Heart right ventricle (tissue), 16 donors: ENCODE measurements around the gene CNDP2. TPM values are rescaled to one million over a fixed set of nuclear protein-coding genes. Genes with fewer than 3 reads are reported as not detected.

ENCODE experiments used
- ATAC-seq, 8 donors: fragments of 200-7000 bp; cut with Tn5 transposase; one replicate each; pipeline ENCODE4 v1.9.1; 2020; ENCODE audit warnings: mild to moderate bottlenecking in 8 of 8, moderate library complexity in 8 of 8, moderate number of reproducible peaks in 1 of 8
- DNase-seq, 2 donors: peaks; one replicate each; pipeline ENCODE4 v3.0.0-alpha.2; 2020
- H3K27ac ChIP-seq, 10 donors: fragments of 200-600 bp; sonication (generic) in 2 of 10; one replicate each; pipeline versions ENCODE4 v1.5.0 to v1.8.0; 2020 to 2022; ENCODE audit warnings: mild to moderate bottlenecking in 3 of 10
- H3K27me3 ChIP-seq, 7 donors: fragments of 200-600 bp; one replicate each; pipeline ENCODE4 v1.8.0; 2021 to 2022; ENCODE audit warnings: mild to moderate bottlenecking in 2 of 7
- H3K36me3 ChIP-seq, 9 donors: fragments of 200-600 bp; sonication (generic) in 1 of 9; one replicate each; pipeline versions ENCODE4 v1.5.0 to v1.8.0; 2020 to 2022; ENCODE audit warnings: mild to moderate bottlenecking in 2 of 9
- H3K4me1 ChIP-seq, 9 donors: fragments of 200-600 bp; sonication (generic) in 1 of 9; one replicate each; pipeline versions ENCODE4 v1.5.0 to v1.8.0; 2020 to 2022; ENCODE audit warnings: mild to moderate bottlenecking in 4 of 9
- H3K4me3 ChIP-seq, 10 donors: fragments of 200-600 bp; sonication (generic) in 2 of 10; one replicate each; pipeline versions ENCODE4 v1.5.0 to v1.8.0; 2020 to 2022; ENCODE audit warnings: mild to moderate bottlenecking in 7 of 10, moderate library complexity in 2 of 10
- H3K9me3 ChIP-seq, 11 donors: fragments of 200-600 bp in 10 of 11; sonication (generic) in 2 of 11; one replicate each; pipeline versions ENCODE4 v1.5.0 to v1.8.0; 2013 to 2022; ENCODE audit warnings: mild to moderate bottlenecking in 2 of 11, control low read depth in 1 of 11, moderate library complexity in 1 of 11
- WGBS, 2 donors: extraction: QIAGEN DNeasy Blood & Tissue Kit; methylation state at CpG; one replicate each; pipeline ENCODE4 v1.1.7; 2013; ENCODE audit warnings: inconsistent platforms in 1 of 2; 5-methylcytosine and 5-hydroxymethylcytosine counted together
- intact Hi-C, 10 donors: fragments of 100-400 bp; cut with DNase I; formaldehyde crosslinking; loops; one replicate each; pipeline versions ENCODE4 v1.11.1 to v1.14.2; 2022
- polyA plus RNA-seq, 2 donors: library from polyadenylated mRNA; stranded (reverse); fragments of 200-250 nt; gene quantifications; one replicate each; pipeline ENCODE4 v1.2.3, GENCODE V29; 2013
- total RNA-seq, 10 donors: library from RNA; stranded (reverse); fragmentation: NEBNext Ultra II Directional in 3 of 10; extraction: Animal tissue kit (Norgen Biotek cat#: 25700) in 3 of 10; gene quantifications; one replicate each; pipeline versions ENCODE4 v1.2.1 to v1.2.4, GENCODE V29; 2021 to 2023
- TF ChIP-seq, protein P1 (sequence below), 9 donors: fragments of 200-600 bp; sonication (generic) in 2 of 9; IDR thresholded peaks; one replicate each; pipeline versions ENCODE4 v1.5.0 to v1.8.0; 2021 to 2022; ENCODE audit warnings: antibody characterized with exemption in 9 of 9, mild to moderate bottlenecking in 5 of 9, moderate library complexity in 1 of 9
- donor health status: Arrhythmogenic right ventricular cardiomyopathy.
- donor health status: ischemic (EF 13 %, LVEDD 7.1; RV severe dilation, severe dysfunction).
- donor health status: healthy with polysubstance abuse.
- donor health status: DM: no; HTN: yes; CAD: no.
- donor health status: DM: no; HTN: no; CAD: no.
- donor health status: ischemic (EF 25% LVEDD 6.9; RV normal size, moderate dysfunction).
- donor health status: ischemic (EF 25% LVEDD 5.7; RV mildly dilated, moderate dysfunction).
- donor health status: healthy.
- donor health status: DM: yes; HTN: yes; CAD: no.
- donor health status: Ischemic cardiomyopathy.
- donor health status: ischemic (EF 35%, LVEDD 5.7; RV mildly dilated, moderate dysfunction).
- donor health status: nonischemic (EF 11% LVEDD 7.7; RV severe dilation, severe dysfunction).
- donor health status: DM: yes; HTN: yes; CAD: no.
- donor health status: PGD.
- donor health status: ischemic (EF 29% LVEDD 5.4; RV normal size, mild dysfunction).
- donor health status: nonischemic (EF 23%, LVEDD 6.1; RV moderate dilation, normal function).

CNDP2 gene
- total and polyA plus RNA-seq, 12 donors: 48.9 to 117 (median 73.2) TPM

GRCh38 chr18:74540652-74541421, 44.7 kb downstream of the CNDP2 start:
- 81% methylated on average over 20 of the region's 20 CpGs for WGBS, 2 donors
- no peak overlapping the region for H3K4me3 ChIP-seq
- no peak for ATAC-seq

DNA sequence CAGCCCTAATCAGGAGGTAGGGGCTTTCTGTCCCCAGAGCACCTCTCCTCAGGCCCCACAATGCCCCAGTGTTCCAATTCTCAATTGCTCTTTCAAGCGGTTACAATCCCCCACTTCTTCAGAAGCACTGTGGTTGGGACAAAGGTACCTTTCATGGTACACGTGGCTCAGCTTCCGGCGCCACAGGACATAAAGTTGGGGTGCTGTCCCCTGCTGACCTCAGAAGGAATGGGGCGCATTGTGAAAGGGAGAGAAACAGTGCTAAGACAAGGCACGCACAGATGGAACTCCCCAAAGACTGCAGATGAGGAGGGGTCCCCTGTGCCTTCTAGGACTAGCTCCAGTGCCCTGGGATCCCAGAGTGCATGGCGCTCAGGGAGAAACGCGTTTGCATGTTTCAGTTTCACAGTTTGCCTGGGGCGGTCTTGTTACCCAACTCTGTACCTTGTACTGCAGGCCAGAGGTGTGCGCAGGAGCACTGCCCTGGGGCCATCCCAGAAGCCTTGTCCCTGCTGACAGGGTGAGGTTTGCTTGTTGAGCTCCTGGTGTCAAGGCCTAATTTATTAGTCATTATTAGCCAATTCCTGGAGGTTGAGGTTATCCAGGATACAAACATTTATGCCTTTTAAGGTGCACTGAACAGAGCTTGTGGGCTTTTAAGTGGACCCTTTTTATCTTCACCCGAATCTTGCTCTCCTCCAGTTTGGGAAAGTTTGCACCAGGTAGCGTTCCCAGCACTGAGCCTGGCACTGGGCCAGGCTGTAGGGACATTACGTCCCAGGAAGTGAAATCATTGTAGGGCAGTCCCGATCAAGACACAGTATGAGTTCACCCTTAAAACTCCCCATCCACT, 45.8 kb downstream of the CNDP2 start:
- Histone ChIP-seq H3K4me3 (no peak overlapping the region), H3K9me3 (peaks cover 0 to 1% (median 0%) of the 10 kb centered on the region in 11 donors), H3K4me1 (peaks cover 7 to 42% (median 19%) of the 10 kb centered on the region in 9 donors), H3K27me3 (peaks cover 0 to 4% (median 0%) of the 10 kb centered on the region in 7 donors), H3K27ac (no peak overlapping the region), H3K36me3 (no peaks in the 10 kb centered on the region)
- 81 to 86% methylated on average over 15 of the region's 15 CpGs for WGBS, 2 donors
- no peak for DNase-seq
- no peak for ATAC-seq
- TF ChIP-seq, protein P1, sequence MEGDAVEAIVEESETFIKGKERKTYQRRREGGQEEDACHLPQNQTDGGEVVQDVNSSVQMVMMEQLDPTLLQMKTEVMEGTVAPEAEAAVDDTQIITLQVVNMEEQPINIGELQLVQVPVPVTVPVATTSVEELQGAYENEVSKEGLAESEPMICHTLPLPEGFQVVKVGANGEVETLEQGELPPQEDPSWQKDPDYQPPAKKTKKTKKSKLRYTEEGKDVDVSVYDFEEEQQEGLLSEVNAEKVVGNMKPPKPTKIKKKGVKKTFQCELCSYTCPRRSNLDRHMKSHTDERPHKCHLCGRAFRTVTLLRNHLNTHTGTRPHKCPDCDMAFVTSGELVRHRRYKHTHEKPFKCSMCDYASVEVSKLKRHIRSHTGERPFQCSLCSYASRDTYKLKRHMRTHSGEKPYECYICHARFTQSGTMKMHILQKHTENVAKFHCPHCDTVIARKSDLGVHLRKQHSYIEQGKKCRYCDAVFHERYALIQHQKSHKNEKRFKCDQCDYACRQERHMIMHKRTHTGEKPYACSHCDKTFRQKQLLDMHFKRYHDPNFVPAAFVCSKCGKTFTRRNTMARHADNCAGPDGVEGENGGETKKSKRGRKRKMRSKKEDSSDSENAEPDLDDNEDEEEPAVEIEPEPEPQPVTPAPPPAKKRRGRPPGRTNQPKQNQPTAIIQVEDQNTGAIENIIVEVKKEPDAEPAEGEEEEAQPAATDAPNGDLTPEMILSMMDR (IDR thresholded peaks at IDR 0.05): no peak
- intact Hi-C loops: loop anchor here in 2 of 10 donors (10.0 kb wide), 2 partner anchors 47 to 347 kb away; partner anchors contain the start of gene CNDP2 (in 1 of the 2)

More at GRCh38 chr18:74540652-74541421, 44.7 kb downstream of the CNDP2 start:
- Histone ChIP-seq H3K9me3 (peaks cover 0 to 11% (median 0%) of the 10 kb centered on the region in 11 donors), H3K36me3 (no peaks in the 10 kb centered on the region), H3K27ac (no peak overlapping the region), H3K27me3 (peaks cover 0 to 4% (median 0%) of the 10 kb centered on the region in 7 donors), H3K4me1 (peaks cover 3 to 31% (median 11%) of the 10 kb centered on the region in 9 donors)
- TF ChIP-seq, protein P1 (IDR thresholded peaks at IDR 0.05): no peak
- DNase-seq: no peak
- intact Hi-C loops: loop anchor here in 2 of 10 donors (10.0 kb wide), 2 partner anchors 46 to 346 kb away; partner anchors contain the start of gene CNDP2 (in 1 of the 2)

- peak; percentile 45 to 77 (median 66) for ATAC-seq
- H3K27ac ChIP-seq: peak overlapping the region; percentile 14 to 93 (median 86)
- no peaks in the 10 kb centered on the region for H3K36me3 ChIP-seq
- TF ChIP-seq, protein P1 (IDR thresholded peaks at IDR 0.05): no peak
- intact Hi-C loops: loop anchor here in 4 of 10 donors (5.0 to 10.0 kb wide), 3 partner anchors 48 to 350 kb away; partner anchors contain the start of gene CNDP2 (in 3 of the 4)
- H3K9me3 ChIP-seq: peaks cover 0 to 21% (median 11%) of the 10 kb centered on the region in 11 donors
- peaks cover 7 to 54% (median 23%) of the 10 kb centered on the region in 9 donors for H3K4me1 ChIP-seq
- DNase-seq: peak; percentile 36 to 67
- H3K4me3 ChIP-seq: no peak overlapping the region
- 51 to 56% methylated on average over 8 of the region's 8 CpGs for WGBS, 2 donors
- peaks cover 0 to 4% (median 0%) of the 10 kb centered on the region in 7 donors for H3K27me3 ChIP-seq
Observed at GRCh38 chr18:74544898-74545297, 48.7 kb downstream of the CNDP2 start.

GRCh38 chr18:74546007-74546406, 49.8 kb downstream of the CNDP2 start:
- peaks cover 0 to 2% (median 0%) of the 10 kb centered on the region in 7 donors for H3K27me3 ChIP-seq
- DNase-seq (no peak), ATAC-seq (no peak)
- H3K4me1 ChIP-seq: peaks cover 7 to 54% (median 23%) of the 10 kb centered on the region in 9 donors
- peaks cover 0 to 24% (median 11%) of the 10 kb centered on the region in 11 donors for H3K9me3 ChIP-seq
- WGBS, 2 donors: 95 to 98% methylated on average over 11 of the region's 11 CpGs
- H3K4me3 ChIP-seq: no peak overlapping the region
- intact Hi-C loops: loop anchor here in 6 of 10 donors (2.0 to 10.0 kb wide), 4 partner anchors 49 to 351 kb away; partner anchors contain the start of gene CNDP2 (in 5 of the 6)
- no peaks in the 10 kb centered on the region for H3K36me3 ChIP-seq
- H3K27ac ChIP-seq: peak overlapping the region; percentile 67 to 93 (median 86)
- TF ChIP-seq, protein P1 (IDR thresholded peaks at IDR 0.05): no peak
